HG03520 (cell line): ENCODE measurements around the gene COQ4.

ENCODE experiments used
- ATAC-seq: cut with Tn5 transposase; IDR thresholded peaks from one replicate; pipeline ENCODE4 v1.9.1; 2021; ENCODE audit warnings: mild to moderate bottlenecking, moderate library complexity; ENCODE audit not compliant: unreplicated experiment

COQ4 gene

GRCh38 chr9:128372188-128372641, 49.6 kb downstream of the COQ4 start:
- ATAC-seq: no peak

DNA sequence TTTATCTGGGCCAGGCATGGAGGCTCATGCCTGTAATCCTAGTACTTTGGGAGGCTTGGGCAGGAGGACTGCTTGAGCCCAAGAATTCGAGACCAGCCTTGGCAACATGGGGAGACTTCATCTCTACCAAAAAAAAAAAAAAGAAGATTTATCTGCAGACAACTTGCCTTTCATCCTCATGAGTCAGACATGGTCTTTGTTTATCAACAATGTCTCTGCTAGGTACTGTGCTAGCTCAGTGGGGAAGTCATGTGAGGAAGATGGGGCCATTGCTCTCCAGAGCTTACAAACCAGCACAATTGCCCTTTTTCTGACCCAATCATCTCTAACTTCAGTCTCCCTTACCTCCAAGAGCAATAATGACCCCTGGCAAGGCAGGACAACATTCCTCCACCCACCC, 50.1 kb downstream of the COQ4 start:
- ATAC-seq: no peak

GRCh38 chr9:128374221-128374675, 51.6 kb downstream of the COQ4 start:
- no peak for ATAC-seq

- ATAC-seq: no peak
Observed at GRCh38 chr9:128375865-128376264, 53.2 kb downstream of the COQ4 start.

DNA sequence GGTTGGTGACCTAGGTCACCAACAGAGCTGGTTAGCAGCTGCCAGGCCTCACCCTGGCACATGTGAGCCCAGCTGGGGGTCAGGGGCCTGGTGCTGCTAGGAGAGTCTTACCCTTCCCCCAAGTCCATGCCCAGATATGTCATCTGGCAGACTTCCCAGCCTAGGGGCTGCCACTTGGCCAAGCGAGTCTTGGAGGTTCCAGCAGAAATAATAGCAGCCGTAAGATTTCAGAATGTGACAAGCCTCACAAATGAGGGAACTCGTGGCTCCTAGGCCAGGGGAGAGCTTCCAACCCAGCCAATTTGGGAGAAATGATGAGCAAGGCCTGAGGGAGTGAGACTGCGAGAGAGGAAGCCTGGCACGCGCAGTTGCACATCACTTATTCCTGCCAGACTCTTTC, 59.6 kb downstream of the COQ4 start:
- no peak for ATAC-seq

DNA sequence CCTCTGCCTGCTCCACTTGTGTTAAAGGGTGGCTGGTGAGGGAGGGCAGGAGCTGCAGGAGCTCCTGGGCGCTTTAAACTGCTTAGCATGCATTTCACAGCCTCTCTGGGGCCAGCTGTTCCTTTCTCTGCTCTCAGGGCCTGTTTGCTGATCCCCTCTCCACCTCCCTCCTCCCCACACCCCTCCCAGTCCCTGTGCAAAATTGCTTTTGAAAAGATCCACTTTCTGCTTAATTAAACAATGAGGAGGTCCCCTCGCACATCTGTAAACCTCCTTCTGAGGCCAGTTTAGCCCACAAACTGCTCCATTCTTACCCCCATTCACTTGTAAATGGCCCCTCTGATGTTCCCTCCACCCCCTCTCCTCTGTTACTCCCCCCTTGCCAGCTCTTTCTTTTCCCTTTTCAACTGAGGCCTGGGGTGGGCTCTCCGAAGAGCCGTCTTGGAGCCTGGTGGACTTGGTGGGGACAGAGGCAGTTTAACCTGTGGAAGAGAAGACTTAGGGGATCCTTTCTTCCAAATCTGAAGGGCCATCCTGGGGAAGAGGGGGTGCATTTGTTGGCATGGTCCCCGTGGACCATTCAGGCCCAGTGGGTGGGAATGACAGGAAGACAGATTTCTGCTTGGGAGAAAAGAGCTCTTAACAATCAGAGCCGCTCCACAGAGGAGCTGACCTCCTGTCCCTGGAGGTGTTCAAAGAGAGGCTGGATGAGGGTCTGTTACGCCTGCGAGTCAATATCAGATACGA, 60.5 kb downstream of the COQ4 start:
- ATAC-seq: no peak
